GDM1 (cell line): Measurements from ENCODE around the gene DMWD.
"Not testable (repeated sequence)": the region's sequence is repeated elsewhere in the genome, so short reads cannot be mapped to it uniquely, and the experiment has no call there.

Experiments
- DNase-seq: peaks from one replicate; lab custom pipeline; 2025; lab: John Stamatoyannopoulos, UW

The DMWD gene

GRCh38 chr19:45816236-45817009, 23.8 kb upstream of the DMWD start:
- DNase-seq = no peak

GRCh38 chr19:45815481-45816216, 23.0 kb upstream of the DMWD start:
- DNase-seq = no peak

GRCh38 chr19:45814851-45815480, 22.3 kb upstream of the DMWD start, which contains the start of gene RSPH6A:
Gene RSPH6A, minus strand, starts transcription at chr19:45815308. Its CDS starts 132 bp downstream, at chr19:45815176.
- DNase-seq = no peak

DNA sequence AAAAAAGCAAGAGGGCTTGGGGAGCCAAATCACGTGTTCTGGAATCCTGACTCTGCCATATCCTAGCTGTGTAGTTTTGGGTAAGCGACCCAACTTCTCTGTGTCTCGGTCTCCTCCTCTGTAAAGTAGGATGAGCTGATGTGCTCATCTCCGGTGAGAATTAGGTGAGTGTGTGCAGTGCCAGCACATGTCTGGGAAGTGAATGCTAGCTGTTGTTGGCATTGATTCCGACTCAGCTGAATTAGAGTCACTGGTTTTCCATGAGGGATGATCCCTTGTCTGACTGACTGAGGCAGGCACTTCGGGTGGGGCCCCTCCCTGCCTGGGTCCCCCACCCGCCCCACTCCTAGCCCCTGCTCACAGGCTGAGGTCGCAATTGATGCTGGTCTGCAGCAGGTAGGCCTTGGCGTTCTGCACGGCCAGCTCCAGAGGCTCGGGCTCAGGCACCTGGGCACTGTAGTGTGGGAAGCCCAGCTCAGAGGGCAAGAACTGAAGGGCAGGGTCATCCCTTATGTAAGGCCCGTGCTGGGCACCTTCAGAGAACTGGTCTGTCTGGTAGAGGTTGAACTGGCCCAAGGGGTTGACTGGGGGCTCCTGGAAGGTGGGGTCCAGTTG, 21.6 kb upstream of the DMWD start:
- no peak for DNase-seq

- no peak for DNase-seq
Measured at GRCh38 chr19:45812297-45812696, 19.7 kb upstream of the DMWD start.

DNA sequence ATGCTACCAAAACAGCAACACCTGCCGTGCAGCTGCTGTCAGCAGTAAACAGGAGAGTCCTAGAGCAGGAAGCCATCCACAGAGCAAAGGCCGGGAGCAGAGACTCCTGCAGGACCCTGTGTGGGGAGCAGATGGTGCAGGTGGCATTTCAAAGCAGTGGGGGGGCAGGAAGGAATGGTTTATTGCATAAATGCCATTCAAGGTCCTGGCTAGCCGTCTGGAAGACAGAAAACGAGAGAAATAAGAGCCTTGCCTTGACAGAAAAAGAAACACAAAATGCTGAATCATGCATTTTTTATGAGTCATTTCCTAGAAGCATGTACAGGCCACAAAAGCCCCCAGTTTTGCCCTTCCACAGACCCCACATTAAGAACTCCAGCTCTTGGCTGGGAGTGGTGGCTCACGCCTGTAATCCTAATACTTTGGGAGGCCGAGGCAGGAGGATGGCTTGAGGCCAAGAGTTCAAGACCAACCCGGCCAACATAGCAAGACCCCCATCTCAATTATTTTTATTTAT, 17.1 kb upstream of the DMWD start:
- DNase-seq = peak; percentile 54

- no peak for DNase-seq
Measured at GRCh38 chr19:45805719-45806118, 13.1 kb upstream of the DMWD start.

- DNase-seq = no peak
Measured at GRCh38 chr19:45804959-45805230, 12.2 kb upstream of the DMWD start.

DNA sequence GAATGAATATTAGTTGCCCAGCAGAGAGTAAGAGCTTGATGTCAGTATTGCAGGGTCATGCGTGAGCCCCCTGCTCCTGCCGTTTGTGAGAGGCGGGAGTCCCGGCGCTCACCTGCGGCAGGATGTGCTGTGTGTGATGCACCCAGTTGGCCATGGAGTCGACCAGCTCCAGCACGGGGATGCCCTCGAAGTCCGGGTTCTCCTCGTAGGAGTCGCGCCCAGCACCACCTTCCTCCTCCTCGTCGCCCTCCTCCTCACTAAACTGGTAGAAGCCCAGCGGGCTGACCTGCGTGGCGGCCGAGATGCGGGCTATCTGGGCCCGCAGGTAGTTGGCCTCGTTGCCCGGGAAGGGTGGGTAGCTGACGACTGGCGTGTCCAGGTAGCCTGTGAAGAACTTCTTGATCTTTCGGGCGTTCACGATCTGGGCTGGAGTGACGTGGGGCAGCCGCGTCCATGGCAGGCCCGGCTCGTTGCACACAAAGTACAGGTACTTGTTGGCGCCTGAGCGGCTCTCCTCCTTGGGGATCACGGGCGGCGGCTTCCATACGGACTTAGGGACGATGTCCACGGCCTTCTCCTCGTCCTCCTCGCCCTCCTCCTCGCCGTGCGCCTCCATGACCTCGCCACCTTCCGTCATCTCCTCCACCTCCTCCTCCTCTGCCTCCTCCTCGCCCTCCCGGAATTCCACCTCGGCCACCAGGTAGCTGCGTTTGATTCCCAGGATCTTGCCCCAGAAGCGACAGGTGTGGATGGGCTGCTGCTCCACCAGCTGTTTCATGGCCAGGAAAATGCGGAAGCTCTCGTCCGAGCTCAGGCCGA, 11.7 kb upstream of the DMWD start:
- DNase-seq = no peak

DNA sequence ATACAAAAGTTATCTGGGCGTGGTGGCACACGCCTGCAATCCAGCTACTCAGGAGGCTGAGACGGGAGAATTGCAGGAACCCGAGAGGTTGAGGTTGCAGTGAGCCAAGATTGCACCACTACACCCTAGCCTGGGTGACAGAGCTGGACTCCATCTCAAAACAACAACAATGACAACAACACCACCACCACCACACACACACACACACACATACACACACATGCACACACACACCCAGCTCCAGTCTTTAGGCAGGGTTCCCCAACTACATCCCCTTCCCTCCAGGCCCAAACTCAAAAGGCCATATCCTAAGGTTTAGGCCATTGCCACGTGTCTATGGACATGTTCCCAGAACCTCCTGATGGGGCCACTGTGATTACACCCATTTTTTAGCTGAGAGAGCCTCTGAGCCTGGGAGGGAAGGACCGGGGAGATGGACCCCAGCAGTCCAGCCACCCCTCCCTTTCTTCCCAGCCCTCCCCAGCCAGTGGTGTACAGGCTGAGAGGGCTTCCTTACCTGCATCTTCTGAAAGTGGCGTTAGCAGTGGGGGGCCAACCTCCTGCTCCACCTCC, 9.0 kb upstream of the DMWD start:
- DNase-seq = no peak

DNA sequence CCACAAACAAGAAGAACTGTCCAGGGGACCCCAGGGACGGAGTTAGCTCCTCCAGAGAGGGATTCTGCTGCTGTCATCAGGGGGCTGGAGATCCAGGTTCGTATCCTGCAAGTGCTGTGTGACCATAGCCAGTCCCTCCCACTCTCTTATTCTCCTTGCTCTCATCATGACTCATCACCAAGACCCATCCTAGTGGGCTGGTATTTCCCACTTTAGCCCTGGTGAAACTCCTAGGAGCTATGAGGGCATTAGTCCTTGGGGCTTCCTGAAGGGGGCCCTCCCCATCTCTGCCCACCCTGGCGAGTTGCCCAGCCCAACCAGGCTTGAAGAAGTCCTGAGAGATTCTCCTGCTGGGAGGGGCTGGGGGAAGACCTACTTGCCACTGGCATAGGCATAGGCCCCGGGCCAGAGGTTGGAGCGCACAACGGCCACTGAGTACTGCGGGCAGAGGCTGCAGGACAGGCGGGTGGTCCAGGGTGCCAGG, 7.5 kb upstream of the DMWD start:
- no peak for DNase-seq

- DNase-seq = not testable (repeated sequence)
Measured at GRCh38 chr19:45799541-45799940, 6.9 kb upstream of the DMWD start.

DNA sequence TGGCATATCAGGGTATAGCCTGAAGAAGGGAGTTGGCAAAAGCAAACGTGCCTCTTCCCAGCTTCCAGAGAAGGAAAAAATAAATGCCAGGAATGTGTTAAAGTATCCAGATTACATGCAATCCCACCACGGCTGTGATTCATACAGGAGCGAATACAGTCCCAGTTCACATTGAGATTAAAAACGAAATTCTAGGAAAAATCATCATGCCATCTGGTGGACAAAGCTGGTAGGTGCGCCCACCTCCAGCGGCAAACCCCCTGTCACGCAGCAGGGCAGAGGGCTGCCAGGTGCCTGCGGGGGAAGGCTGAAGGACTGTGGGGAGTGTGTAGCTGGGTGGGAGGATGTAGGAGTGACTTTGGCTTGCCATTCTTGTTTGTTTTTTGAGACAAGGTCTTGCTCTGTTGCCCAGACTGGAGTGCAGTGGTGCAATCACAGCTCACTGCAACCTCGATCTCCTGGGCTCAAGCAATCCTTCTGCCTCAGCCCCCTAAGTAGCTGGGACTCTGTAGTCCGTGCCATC, 6.4 kb upstream of the DMWD start:
- peak; percentile 13 for DNase-seq

GRCh38 chr19:45794627-45795026, 2.0 kb upstream of the DMWD start:
- DNase-seq = no peak

DNA sequence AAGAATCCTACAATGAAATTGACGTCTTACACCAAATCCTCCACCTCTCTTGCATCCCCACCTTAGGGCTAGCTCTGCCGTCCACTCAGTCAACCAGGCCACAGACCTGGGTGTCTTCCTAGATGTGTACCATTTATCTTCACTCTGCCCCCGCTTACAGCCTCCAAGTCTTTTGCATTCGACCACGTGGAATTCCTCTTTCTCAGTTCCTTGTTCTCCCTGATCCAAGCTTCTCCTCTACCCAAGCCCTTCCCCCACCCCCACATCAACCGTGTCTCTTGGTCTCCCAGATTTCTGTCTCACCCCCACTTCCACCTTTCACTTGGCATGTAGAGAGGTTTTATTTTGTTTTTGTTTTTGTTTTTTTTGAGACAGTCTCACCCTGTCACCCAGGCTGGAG, 1.2 kb upstream of the DMWD start:
- no peak for DNase-seq

- no peak for DNase-seq
Measured at GRCh38 chr19:45793178-45793564, 526 bp upstream of the DMWD start.

DNA sequence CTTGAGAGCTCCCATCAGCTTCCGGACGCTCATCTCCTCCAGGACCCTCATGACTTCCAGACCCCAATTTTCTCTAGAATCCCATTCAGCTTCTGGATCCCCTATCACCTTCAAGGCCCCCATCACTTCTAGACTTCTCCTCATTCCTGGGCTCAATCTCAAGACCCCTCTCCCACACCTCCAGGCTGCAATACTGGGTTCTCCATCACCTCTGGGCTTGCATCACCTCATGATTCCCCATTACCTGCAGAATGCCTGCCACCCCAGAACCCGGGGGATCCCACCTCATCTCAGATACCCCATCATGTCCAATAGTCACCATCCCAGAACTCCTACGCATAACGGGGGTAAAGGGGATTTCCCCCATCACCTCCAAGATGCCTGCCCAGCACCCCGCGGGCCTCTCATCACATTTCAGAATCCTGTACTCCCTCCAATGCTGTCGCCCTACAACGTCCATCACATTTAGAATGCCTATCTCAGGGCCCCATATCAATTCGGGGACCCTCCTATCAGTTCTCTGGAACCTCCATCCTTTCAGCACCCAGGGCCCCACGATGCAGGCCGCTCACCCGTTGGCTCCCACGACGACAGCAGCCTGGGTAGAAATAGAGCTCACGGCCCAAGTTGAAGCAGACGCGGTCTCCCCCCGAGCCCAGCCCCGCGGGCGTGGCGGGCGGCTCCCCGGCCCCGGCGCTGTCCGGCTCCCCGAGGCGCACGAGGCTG, 738 bp downstream of the DMWD start:
- no peak for DNase-seq

DNA sequence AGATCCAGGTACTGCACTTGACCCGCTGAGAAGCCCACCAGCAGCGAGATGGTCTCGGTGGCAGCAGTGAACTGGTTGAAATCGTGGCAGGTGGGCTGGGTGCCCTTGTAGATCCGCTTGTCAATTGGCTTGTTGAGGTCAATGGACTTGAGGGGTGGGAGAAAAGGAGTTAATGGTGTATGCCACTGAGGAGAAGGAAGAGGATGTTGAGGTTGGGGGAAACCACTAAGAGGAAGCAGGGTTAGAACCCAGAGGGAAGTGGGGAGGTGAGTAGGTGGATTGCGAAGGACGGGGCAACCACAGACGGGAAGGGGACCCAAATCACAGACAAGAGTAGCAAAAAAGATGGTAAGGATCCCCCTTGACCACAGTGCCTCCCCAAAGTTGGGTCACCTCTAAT, 1.7 kb downstream of the DMWD start:
- DNase-seq = peak; percentile 72

DNA sequence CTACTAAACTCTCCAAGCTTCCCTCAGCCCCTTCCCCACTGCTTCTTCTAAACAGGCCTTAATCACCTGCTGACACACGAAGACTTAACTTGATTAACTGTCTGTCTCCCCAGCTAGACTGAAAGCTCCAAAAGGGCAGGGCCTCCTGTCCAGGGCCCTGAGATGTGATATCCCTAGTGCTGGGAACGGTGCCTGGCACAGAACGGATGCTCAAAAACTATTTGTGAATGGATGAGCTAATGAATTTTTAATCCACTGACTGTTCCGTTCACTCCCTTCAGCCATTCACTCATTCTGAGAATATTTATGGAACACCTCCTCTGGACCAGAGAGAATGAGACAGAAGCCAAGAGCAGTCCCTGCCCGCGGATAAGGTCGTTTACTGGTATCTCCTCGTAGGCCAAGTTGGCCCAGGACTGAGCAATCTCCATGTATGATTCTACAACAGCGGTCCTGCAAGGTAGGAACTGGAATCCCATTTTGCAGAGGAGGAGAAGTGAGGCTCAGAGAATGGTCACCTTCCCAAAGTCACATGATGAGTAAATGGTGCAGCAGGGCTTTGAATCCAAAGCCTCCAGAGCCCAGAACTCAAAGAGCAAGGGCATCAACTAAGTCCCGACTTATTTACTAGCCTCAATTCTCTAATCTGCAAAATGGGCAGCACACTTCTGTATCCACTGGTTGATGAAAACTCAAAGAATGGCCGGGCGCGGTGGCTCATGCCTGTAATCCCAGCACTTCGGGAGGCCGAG, 3.4 kb downstream of the DMWD start:
- no peak for DNase-seq

DNA sequence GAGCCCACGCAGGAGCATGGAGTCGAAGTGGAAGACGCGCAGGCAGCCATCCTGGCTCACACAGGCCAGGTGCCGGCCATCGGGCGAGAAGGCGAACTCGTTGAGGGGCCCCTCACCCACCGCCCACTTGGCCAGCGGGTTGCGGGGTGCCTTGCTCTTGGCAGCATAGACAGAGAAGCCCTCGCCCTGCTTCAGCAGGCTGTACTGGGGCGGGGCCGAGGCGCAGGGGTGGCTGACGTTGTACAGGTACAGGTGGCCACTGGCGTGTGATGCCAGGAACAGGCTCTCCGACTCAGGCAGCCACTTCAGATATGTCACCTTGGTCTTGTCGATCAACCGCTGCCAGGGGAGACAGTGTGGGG, 6.1 kb downstream of the DMWD start:
- no peak for DNase-seq
